Testis (tissue), 3 donors: ENCODE data around the gene ERAP2. TPM values are rescaled to one million over a fixed set of nuclear protein-coding genes. Genes with fewer than 3 reads are reported as not detected.

Experiments
- DNase-seq: peaks from one replicate; pipeline ENCODE4 v3.0.0-alpha.2; 2019
- H3K27ac ChIP-seq, 2 donors: fragments of 200-600 bp; sonication (generic); one replicate each; pipeline ENCODE4 v1.5.1; 2019
- H3K27me3 ChIP-seq: fragments of 200-600 bp; sonication (generic); one replicate; pipeline ENCODE4 v1.5.1; 2019
- H3K36me3 ChIP-seq: fragments of 200-600 bp; sonication (generic); one replicate; pipeline ENCODE4 v1.5.1; 2017; ENCODE audit warnings: low read depth; ENCODE audit errors: missing control alignments
- H3K4me1 ChIP-seq: fragments of 200-600 bp; sonication (generic); one replicate; pipeline ENCODE4 v1.5.1; 2019
- H3K4me3 ChIP-seq, 2 donors: fragments of 200-600 bp; sonication (generic); one replicate each; pipeline ENCODE4 v1.5.1; 2017 to 2019
- H3K9me3 ChIP-seq: fragments of 200-600 bp; sonication (generic); one replicate; pipeline ENCODE4 v1.5.1; 2017
- POLR2A ChIP-seq: fragments of 450-650 bp; IDR thresholded peaks from one replicate; pipeline ENCODE4 v1.6.1; 2017; ENCODE audit warnings: antibody characterized with exemption, mild to moderate bottlenecking, moderate library complexity
- WGBS, 2 donors: methylation state at CpG; one replicate each; pipeline ENCODE4 v1.1.5; 2018; 5-methylcytosine and 5-hydroxymethylcytosine counted together
- intact Hi-C: fragments of 100-400 bp; cut with DNase I; formaldehyde crosslinking; loops from one replicate; pipeline ENCODE4 v1.15.1; 2023; ENCODE audit warnings: low total_unique reads
- polyA plus RNA-seq: library from polyadenylated mRNA; stranded (reverse); fragments of 350-450 nt; fragmentation: Illumina TruSeq; extraction: RNeasy Lipid Tissue Mini Kit (QIAGEN cat#74804); gene quantifications from one replicate; pipeline ENCODE4 v1.2.3, GENCODE V29; 2014; ENCODE audit warnings: low read depth, low replicate concordance; ENCODE audit not compliant: insufficient read depth
- total RNA-seq, 2 donors: library from RNA; depleted of rRNA; stranded (reverse); fragments of >200 nt; gene quantifications; one replicate each; pipeline ENCODE4 v1.2.3, GENCODE V29; 2016
- TF ChIP-seq, protein P1 (sequence below), 3 experiments: fragments of 450-650 bp in 2 of 3; fragments of 200-600 bp in 1 of 3; sonication (generic) in 1 of 3; IDR thresholded peaks; one replicate each; pipeline ENCODE4 v1.5.1; 2016 to 2019; ENCODE audit warnings: antibody characterized with exemption in 3 of 3, mild to moderate bottlenecking in 2 of 3, moderate library complexity in 1 of 3

ERAP2 gene
- total and polyA plus RNA-seq, 3 donors from 2014 or later, result 4.0 to 5.6 (median 4.4) TPM

DNA sequence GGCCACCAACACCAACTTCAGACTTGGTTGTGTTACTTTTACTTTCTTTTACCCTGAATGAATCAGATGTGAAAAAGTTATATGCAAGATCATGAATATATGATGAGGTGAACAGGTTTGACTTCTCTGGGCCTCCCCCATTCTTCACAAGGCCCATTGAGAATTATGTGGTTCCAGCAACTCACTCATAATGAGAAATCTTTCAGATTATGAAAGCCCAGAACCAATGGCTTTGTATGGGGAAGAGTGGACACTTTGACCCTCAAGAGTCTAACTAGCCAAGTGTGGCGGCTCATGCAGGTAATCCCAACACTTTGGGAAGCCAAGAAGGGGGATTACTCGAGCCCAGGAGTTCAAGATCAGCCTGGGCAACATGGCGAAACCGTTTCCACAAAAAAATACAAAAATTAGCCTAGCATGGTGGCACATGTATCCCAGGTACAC lies 43.5 kb downstream of the ERAP2 start:
- intact Hi-C loops, result no loop called here
- TF ChIP-seq, protein P1, sequence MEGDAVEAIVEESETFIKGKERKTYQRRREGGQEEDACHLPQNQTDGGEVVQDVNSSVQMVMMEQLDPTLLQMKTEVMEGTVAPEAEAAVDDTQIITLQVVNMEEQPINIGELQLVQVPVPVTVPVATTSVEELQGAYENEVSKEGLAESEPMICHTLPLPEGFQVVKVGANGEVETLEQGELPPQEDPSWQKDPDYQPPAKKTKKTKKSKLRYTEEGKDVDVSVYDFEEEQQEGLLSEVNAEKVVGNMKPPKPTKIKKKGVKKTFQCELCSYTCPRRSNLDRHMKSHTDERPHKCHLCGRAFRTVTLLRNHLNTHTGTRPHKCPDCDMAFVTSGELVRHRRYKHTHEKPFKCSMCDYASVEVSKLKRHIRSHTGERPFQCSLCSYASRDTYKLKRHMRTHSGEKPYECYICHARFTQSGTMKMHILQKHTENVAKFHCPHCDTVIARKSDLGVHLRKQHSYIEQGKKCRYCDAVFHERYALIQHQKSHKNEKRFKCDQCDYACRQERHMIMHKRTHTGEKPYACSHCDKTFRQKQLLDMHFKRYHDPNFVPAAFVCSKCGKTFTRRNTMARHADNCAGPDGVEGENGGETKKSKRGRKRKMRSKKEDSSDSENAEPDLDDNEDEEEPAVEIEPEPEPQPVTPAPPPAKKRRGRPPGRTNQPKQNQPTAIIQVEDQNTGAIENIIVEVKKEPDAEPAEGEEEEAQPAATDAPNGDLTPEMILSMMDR (IDR thresholded peaks at IDR 0.05), result no peak
- no peak for TF ChIP-seq POLR2A
- no peak for DNase-seq
- Histone ChIP-seq H3K27me3 (no peaks in the 10 kb centered on the region), H3K4me1 (no peaks in the 10 kb centered on the region), H3K36me3 (no peaks in the 10 kb centered on the region), H3K4me3 (no peak overlapping the region), H3K27ac (no peak overlapping the region), H3K9me3 (no peaks in the 10 kb centered on the region)
- 77 to 94% methylated on average over 4 of the region's 4 CpGs for WGBS, 2 donors

DNA sequence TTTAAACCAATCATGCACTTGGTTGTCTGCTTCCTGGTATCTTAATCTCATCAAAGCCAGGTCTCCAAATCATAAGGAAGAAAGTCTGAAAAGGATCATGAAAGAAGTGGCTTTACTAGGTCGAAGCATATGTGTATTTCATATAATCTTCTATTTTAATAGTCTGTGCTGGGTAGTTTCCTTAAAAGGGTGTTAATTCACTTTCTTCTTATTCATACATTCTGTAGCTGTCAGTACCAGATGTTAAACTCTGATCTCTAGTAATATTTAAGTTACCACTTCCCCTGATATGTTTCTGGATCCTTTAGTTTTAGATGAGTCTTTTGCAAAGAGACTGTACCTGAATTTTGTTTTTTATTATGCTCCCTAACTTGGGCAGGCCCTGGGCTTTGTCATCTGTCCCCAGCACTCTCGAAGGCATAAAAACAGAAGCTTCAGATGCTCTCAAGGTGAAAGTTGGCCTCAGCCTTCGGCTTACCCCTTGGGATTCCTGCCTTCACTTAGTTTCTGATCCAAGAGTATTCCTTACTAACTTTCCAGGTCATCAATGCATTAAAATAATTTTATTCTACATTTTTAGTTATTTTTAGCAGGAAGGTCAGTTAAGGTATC lies 44.5 kb downstream of the ERAP2 start:
- 87 to 91% methylated on average over 3 of the region's 3 CpGs for WGBS, 2 donors
- no peak overlapping the region for H3K4me3 ChIP-seq
- no peaks in the 10 kb centered on the region for H3K9me3 ChIP-seq
- no peak overlapping the region for H3K27ac ChIP-seq
- H3K4me1 ChIP-seq, result no peaks in the 10 kb centered on the region
- TF ChIP-seq POLR2A, result no peak
- TF ChIP-seq, protein P1 (IDR thresholded peaks at IDR 0.05), result no peak
- intact Hi-C loops, result no loop called here
- DNase-seq, result no peak
- no peaks in the 10 kb centered on the region for H3K36me3 ChIP-seq
- H3K27me3 ChIP-seq, result no peaks in the 10 kb centered on the region

DNA sequence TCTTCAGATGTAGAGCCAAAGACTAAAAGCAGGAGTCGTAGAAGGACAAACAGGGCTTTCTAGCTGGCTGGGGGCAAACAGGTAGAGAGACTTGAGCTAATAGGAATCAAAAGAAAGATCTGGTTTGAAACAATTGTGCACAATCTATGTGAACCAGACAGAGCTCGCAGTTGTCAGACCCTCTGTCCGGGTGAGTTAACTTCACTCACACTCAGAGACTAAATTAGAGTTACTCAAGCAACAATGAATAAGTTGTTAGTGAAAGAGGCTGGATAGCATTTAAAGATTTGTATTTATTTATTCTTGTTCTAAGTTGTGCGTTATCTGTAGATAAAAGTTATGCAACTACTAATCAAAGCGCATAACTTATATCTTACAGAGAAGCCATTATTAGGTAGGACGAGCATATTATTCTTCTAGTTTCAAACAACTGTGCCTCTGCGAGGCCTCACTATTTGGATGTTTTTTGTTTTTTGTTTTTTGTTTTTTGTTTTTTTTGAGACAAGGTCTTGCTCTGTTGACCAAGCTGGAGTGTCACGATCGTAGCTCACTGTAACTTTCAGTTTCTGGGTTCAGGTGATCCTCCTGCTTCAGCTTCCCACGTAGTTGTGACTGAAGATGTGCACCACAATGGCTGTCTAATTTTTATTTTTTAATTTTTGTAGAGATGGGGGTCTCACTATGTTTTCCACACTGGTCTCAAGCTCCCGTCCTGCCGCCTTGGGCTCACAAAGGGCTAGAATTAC lies 46.4 kb downstream of the ERAP2 start:
- H3K9me3 ChIP-seq, result no peaks in the 10 kb centered on the region
- WGBS, 2 donors, result 82 to 84% methylated on average over 12 of the region's 12 CpGs
- no peak overlapping the region for H3K4me3 ChIP-seq
- H3K27me3 ChIP-seq, result no peaks in the 10 kb centered on the region
- no peak overlapping the region for H3K27ac ChIP-seq
- no peaks in the 10 kb centered on the region for H3K36me3 ChIP-seq
- TF ChIP-seq POLR2A, result no peak
- TF ChIP-seq, protein P1 (IDR thresholded peaks at IDR 0.05), result no peak
- intact Hi-C loops, result no loop called here
- H3K4me1 ChIP-seq, result no peaks in the 10 kb centered on the region
- no peak for DNase-seq

DNA sequence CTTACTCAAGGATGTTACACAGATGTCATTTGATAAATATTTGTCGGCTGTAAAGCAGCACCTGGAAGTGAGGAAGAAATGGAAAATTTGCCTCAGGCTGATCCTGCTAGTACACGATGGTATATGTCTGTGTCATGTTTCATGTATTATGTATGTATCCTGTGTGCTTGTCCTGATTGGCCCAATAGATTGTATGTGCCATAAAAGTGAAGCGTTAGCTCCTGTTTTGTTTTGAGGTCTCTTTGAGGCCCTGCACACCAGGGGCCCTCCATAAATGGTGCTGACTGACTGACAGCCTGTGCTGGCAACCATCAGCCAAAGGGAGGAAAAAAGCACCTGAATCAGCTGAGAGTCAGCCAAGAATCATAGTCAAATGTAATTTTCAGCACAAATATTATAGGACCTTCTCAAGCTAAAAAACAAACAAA lies 47.7 kb downstream of the ERAP2 start:
- no peak for DNase-seq

More for the DNA sequence above, 47.7 kb downstream of the ERAP2 start:
- intact Hi-C loops, result no loop called here
- no peaks in the 10 kb centered on the region for H3K9me3 ChIP-seq
- 54 to 73% methylated on average over 3 of the region's 3 CpGs for WGBS, 2 donors
- H3K27me3 ChIP-seq, result no peaks in the 10 kb centered on the region
- H3K36me3 ChIP-seq, result no peaks in the 10 kb centered on the region
- H3K4me1 ChIP-seq, result no peaks in the 10 kb centered on the region
- TF ChIP-seq, protein P1 (IDR thresholded peaks at IDR 0.05), result no peak
- no peak for TF ChIP-seq POLR2A
- no peak overlapping the region for H3K4me3 ChIP-seq
- no peak overlapping the region for H3K27ac ChIP-seq
